Naive B cell (primary cell): ENCODE measurements around the gene TMED1. TPM values are rescaled to one million over a fixed set of nuclear protein-coding genes. Genes with fewer than 3 reads are reported as not detected.
"Not testable (repeated sequence)": the region's sequence is repeated elsewhere in the genome, so short reads cannot be mapped to it uniquely, and the experiment has no call there.

Experiments
- ATAC-seq, 2 donors: fragments of 150-1000 bp; cut with Tn5 transposase; 2 replicates each; pipeline ENCODE4 v1.10.0; 2021; ENCODE audit warnings: low read depth in 2 of 2, mild to moderate bottlenecking in 2 of 2, moderate library complexity in 2 of 2
- DNase-seq: peaks from one replicate; pipeline ENCODE4 v3.0.0; 2022
- H3K27ac Mint-ChIP-seq, 6 donors: one replicate each; pipeline ENCODE4 v1.8.0; 2020 to 2022; ENCODE audit warnings: mild to moderate bottlenecking in 6 of 6, mixed read lengths in 6 of 6, moderate library complexity in 5 of 6, inconsistent platforms in 2 of 6
- H3K27me3 Mint-ChIP-seq, 3 donors: one replicate each; pipeline ENCODE4 v1.8.0; 2021 to 2022; ENCODE audit warnings: mixed read lengths in 3 of 3, mild to moderate bottlenecking in 1 of 3
- H3K36me3 Mint-ChIP-seq, 2 donors: one replicate each; pipeline ENCODE4 v1.8.0; 2020 to 2022; ENCODE audit warnings: mixed read lengths in 2 of 2, inconsistent platforms in 1 of 2, mild to moderate bottlenecking in 1 of 2
- H3K4me1 Mint-ChIP-seq, 3 donors: one replicate each; pipeline ENCODE4 v1.8.0; 2020 to 2022; ENCODE audit warnings: mixed read lengths in 3 of 3, inconsistent platforms in 1 of 3, mild to moderate bottlenecking in 1 of 3, moderate library complexity in 1 of 3
- H3K4me3 Mint-ChIP-seq, 8 donors: one replicate each; pipeline ENCODE4 v1.8.0; 2020 to 2022; ENCODE audit warnings: mild to moderate bottlenecking in 8 of 8, mixed read lengths in 8 of 8, moderate library complexity in 8 of 8, inconsistent platforms in 2 of 8
- H3K9me3 Mint-ChIP-seq, 7 donors: one replicate each; pipeline ENCODE4 v1.8.0; 2020 to 2022; ENCODE audit warnings: mixed read lengths in 7 of 7, mild to moderate bottlenecking in 5 of 7, inconsistent platforms in 2 of 7, moderate library complexity in 1 of 7
- polyA plus RNA-seq, 6 donors: library from polyadenylated mRNA; unstranded; fragments of 300-500 nt; fragmentation: Illumina TruSeq; gene quantifications; one replicate each; pipeline ENCODE4 v1.2.3, GENCODE V29; 2021; ENCODE audit warnings: low read depth in 6 of 6

Gene TMED1
- 10 to 100 TPM; 17.4 to 25.8 (median 22.3) TPM for polyA plus RNA-seq

GRCh38 chr19:10835754-10836478 lies at the start of gene TMED1:
Gene TMED1 (minus strand): TSS chr19:10836212. CDS start chr19:10836191, 21 bp downstream.
- Mint-ChIP-seq H3K27ac (peak within 1 kb of the TSS; percentile 99 to 100 (median 100)), H3K36me3 (peaks cover 5 to 11% of the 10 kb centered on the region in 2 donors), H3K4me1 (peaks cover 12 to 19% (median 18%) of the 10 kb centered on the region in 3 donors), H3K27me3 (no peaks in the 10 kb centered on the region), H3K9me3 (peaks cover 4 to 19% (median 9%) of the 10 kb centered on the region in 7 donors), H3K4me3 (peak within 1 kb of the TSS; percentile 90 to 100 (median 99))
- peak; percentile 88 to 89 for ATAC-seq
- peak; percentile 93 for DNase-seq

- peak overlapping the region in 1 of 8 donors; percentile 26 for H3K4me3 Mint-ChIP-seq
- H3K9me3 Mint-ChIP-seq = no peaks in the 10 kb centered on the region
- ATAC-seq = no peak
- no peaks in the 10 kb centered on the region for H3K27me3 Mint-ChIP-seq
- H3K36me3 Mint-ChIP-seq = no peaks in the 10 kb centered on the region
- peaks cover 12 to 16% (median 13%) of the 10 kb centered on the region in 3 donors for H3K4me1 Mint-ChIP-seq
- DNase-seq = no peak
- H3K27ac Mint-ChIP-seq = peak overlapping the region in 1 of 6 donors; percentile 19
Observed at GRCh38 chr19:10885201-10886169, 49.5 kb upstream of the TMED1 start.

GRCh38 chr19:10884274-10884673 lies 48.3 kb upstream of the TMED1 start:
- H3K9me3 Mint-ChIP-seq = no peaks in the 10 kb centered on the region
- DNase-seq (no peak), ATAC-seq (no peak)
- H3K4me1 Mint-ChIP-seq = peaks cover 14 to 18% (median 16%) of the 10 kb centered on the region in 3 donors
- no peak overlapping the region for H3K4me3 Mint-ChIP-seq
- H3K27me3 Mint-ChIP-seq = no peaks in the 10 kb centered on the region
- H3K36me3 Mint-ChIP-seq = no peaks in the 10 kb centered on the region
- H3K27ac Mint-ChIP-seq = peak overlapping the region in 1 of 6 donors; percentile 78

GRCh38 chr19:10882108-10882457 lies 46.1 kb upstream of the TMED1 start:
- no peaks in the 10 kb centered on the region for H3K9me3 Mint-ChIP-seq
- ATAC-seq (no peak), DNase-seq (no peak)
- H3K4me3 Mint-ChIP-seq = no peak overlapping the region
- no peak overlapping the region for H3K27ac Mint-ChIP-seq
- no peaks in the 10 kb centered on the region for H3K36me3 Mint-ChIP-seq
- no peaks in the 10 kb centered on the region for H3K27me3 Mint-ChIP-seq
- peaks cover 18 to 26% (median 20%) of the 10 kb centered on the region in 3 donors for H3K4me1 Mint-ChIP-seq

GRCh38 chr19:10881403-10882107 lies 45.5 kb upstream of the TMED1 start:
- Mint-ChIP-seq H3K4me3 (no peak overlapping the region), H3K27me3 (no peaks in the 10 kb centered on the region), H3K9me3 (no peaks in the 10 kb centered on the region), H3K36me3 (no peaks in the 10 kb centered on the region), H3K4me1 (peaks cover 20 to 25% (median 25%) of the 10 kb centered on the region in 3 donors), H3K27ac (peak overlapping the region in 1 of 6 donors; percentile 79)
- ATAC-seq (no peak), DNase-seq (no peak)

GRCh38 chr19:10878253-10878652 lies 42.2 kb upstream of the TMED1 start:
- no peaks in the 10 kb centered on the region for H3K36me3 Mint-ChIP-seq
- peak overlapping the region in 2 of 8 donors; percentile 27 to 34 for H3K4me3 Mint-ChIP-seq
- H3K27ac Mint-ChIP-seq = peak overlapping the region in 4 of 6 donors; percentile 29 to 60 (median 50)
- no peak for DNase-seq
- peaks cover 20 to 28% (median 25%) of the 10 kb centered on the region in 3 donors for H3K4me1 Mint-ChIP-seq
- no peaks in the 10 kb centered on the region for H3K27me3 Mint-ChIP-seq
- ATAC-seq = no peak
- H3K9me3 Mint-ChIP-seq = no peaks in the 10 kb centered on the region

- Mint-ChIP-seq H3K4me1 (peaks cover 22 to 31% (median 31%) of the 10 kb centered on the region in 3 donors), H3K27ac (peak overlapping the region in 3 of 6 donors; percentile 56 to 62 (median 60)), H3K4me3 (peak overlapping the region in 1 of 8 donors; percentile 51)
- not testable (repeated sequence) for H3K9me3 Mint-ChIP-seq, H3K27me3 Mint-ChIP-seq, DNase-seq, H3K36me3 Mint-ChIP-seq, ATAC-seq
Observed at GRCh38 chr19:10877608-10878007, 41.6 kb upstream of the TMED1 start.

- DNase-seq = no peak
- no peaks in the 10 kb centered on the region for H3K36me3 Mint-ChIP-seq
- no peaks in the 10 kb centered on the region for H3K27me3 Mint-ChIP-seq
- ATAC-seq = peak in 1 of 2 donors; percentile 39
- peak overlapping the region in 1 of 6 donors; percentile 51 for H3K27ac Mint-ChIP-seq
- peaks cover 28 to 35% (median 35%) of the 10 kb centered on the region in 3 donors for H3K4me1 Mint-ChIP-seq
- no peak overlapping the region for H3K4me3 Mint-ChIP-seq
- H3K9me3 Mint-ChIP-seq = no peaks in the 10 kb centered on the region
Observed at GRCh38 chr19:10876459-10877240, 40.6 kb upstream of the TMED1 start.

- Mint-ChIP-seq H3K27ac (no peak overlapping the region), H3K36me3 (no peaks in the 10 kb centered on the region), H3K9me3 (no peaks in the 10 kb centered on the region), H3K4me3 (peak overlapping the region in 4 of 8 donors; percentile 31 to 84 (median 60)), H3K27me3 (no peaks in the 10 kb centered on the region), H3K4me1 (peaks cover 29 to 46% (median 43%) of the 10 kb centered on the region in 3 donors)
- no peak for ATAC-seq
- no peak for DNase-seq
Observed at GRCh38 chr19:10874024-10874423, 38.0 kb upstream of the TMED1 start.

GRCh38 chr19:10872546-10873107 lies 36.6 kb upstream of the TMED1 start:
- Mint-ChIP-seq H3K27me3 (no peaks in the 10 kb centered on the region), H3K4me1 (peaks cover 35 to 52% (median 43%) of the 10 kb centered on the region in 3 donors), H3K36me3 (no peaks in the 10 kb centered on the region), H3K27ac (peak overlapping the region in 4 of 6 donors; percentile 31 to 75 (median 61)), H3K9me3 (no peaks in the 10 kb centered on the region), H3K4me3 (peak overlapping the region; percentile 72 to 94 (median 83))
- DNase-seq (no peak), ATAC-seq (no peak)

- no peaks in the 10 kb centered on the region for H3K9me3 Mint-ChIP-seq
- peak overlapping the region in 3 of 6 donors; percentile 58 to 83 (median 75) for H3K27ac Mint-ChIP-seq
- ATAC-seq = no peak
- DNase-seq = peak; percentile 29
- H3K4me3 Mint-ChIP-seq = peak overlapping the region; percentile 72 to 94 (median 83)
- no peaks in the 10 kb centered on the region for H3K36me3 Mint-ChIP-seq
- H3K4me1 Mint-ChIP-seq = peaks cover 33 to 52% (median 50%) of the 10 kb centered on the region in 3 donors
- H3K27me3 Mint-ChIP-seq = no peaks in the 10 kb centered on the region
Observed at GRCh38 chr19:10871711-10872545, 35.9 kb upstream of the TMED1 start.
